HEK293 (cell line): ENCODE results near the gene CD79A.
A peak's percentile ranks its signal among the peaks of the same experiment; 100 is the strongest.

Experiments
- GLIS1 ChIP-seq: fragments of 450-650 bp; formaldehyde crosslinking; IDR thresholded peaks from 2 replicates; pipeline ENCODE4 v1.5.1; 2016; ENCODE audit warnings: missing biosample characterization, missing genetic modification characterization
- YY2 ChIP-seq: fragments of 450-650 bp; formaldehyde crosslinking; IDR thresholded peaks from 2 replicates; pipeline ENCODE4 v1.5.1; 2016; ENCODE audit warnings: missing biosample characterization, missing genetic modification characterization
- ZFHX2 ChIP-seq: fragments of 450-650 bp; formaldehyde crosslinking; conservative IDR thresholded peaks from 2 replicates; pipeline ENCODE4 v1.5.1; 2016; ENCODE audit warnings: missing biosample characterization, missing genetic modification characterization
- ZFP37 ChIP-seq: fragments of 450-650 bp; formaldehyde crosslinking; IDR thresholded peaks from 2 replicates; pipeline ENCODE4 v1.5.1; 2016; ENCODE audit warnings: missing biosample characterization, missing genetic modification characterization
- ZNF121 ChIP-seq: fragments of 450-650 bp; formaldehyde crosslinking; IDR thresholded peaks from 2 replicates; pipeline ENCODE4 v1.5.1; 2016; ENCODE audit warnings: missing biosample characterization, missing genetic modification characterization
- ZNF146 ChIP-seq: fragments of 450-650 bp; formaldehyde crosslinking; IDR thresholded peaks from 2 replicates; pipeline ENCODE4 v1.5.1; 2016; ENCODE audit warnings: missing biosample characterization, missing genetic modification characterization
- ZNF157 ChIP-seq: fragments of 450-650 bp; formaldehyde crosslinking; IDR thresholded peaks from 2 replicates; pipeline ENCODE4 v1.5.1; 2016; ENCODE audit warnings: missing biosample characterization, missing genetic modification characterization
- ZNF16 ChIP-seq: fragments of 450-650 bp; formaldehyde crosslinking; IDR thresholded peaks from 2 replicates; pipeline ENCODE4 v1.5.1; 2016; ENCODE audit warnings: low read depth, missing biosample characterization, missing genetic modification characterization
- ZNF2 ChIP-seq: fragments of 450-650 bp; formaldehyde crosslinking; IDR thresholded peaks from 2 replicates; pipeline ENCODE4 v1.5.1; 2016; ENCODE audit warnings: missing biosample characterization, missing genetic modification characterization
- ZNF214 ChIP-seq: fragments of 450-650 bp; formaldehyde crosslinking; IDR thresholded peaks from 2 replicates; pipeline ENCODE4 v1.5.1; 2017; ENCODE audit warnings: missing biosample characterization, mild to moderate bottlenecking, missing genetic modification characterization, borderline replicate concordance
- ZNF223 ChIP-seq: fragments of 450-650 bp; formaldehyde crosslinking; IDR thresholded peaks from 2 replicates; pipeline ENCODE4 v1.5.1; 2016; ENCODE audit warnings: missing biosample characterization, missing genetic modification characterization
- ZNF26 ChIP-seq: fragments of 450-650 bp; formaldehyde crosslinking; IDR thresholded peaks from 2 replicates; pipeline ENCODE4 v1.5.1; 2016; ENCODE audit warnings: missing biosample characterization, missing genetic modification characterization
- ZNF266 ChIP-seq: fragments of 450-650 bp; formaldehyde crosslinking; IDR thresholded peaks from 2 replicates; pipeline ENCODE4 v1.5.1; 2016; ENCODE audit warnings: missing biosample characterization, missing genetic modification characterization, low read depth
- ZNF311 ChIP-seq: fragments of 450-650 bp; formaldehyde crosslinking; IDR thresholded peaks from 2 replicates; pipeline ENCODE4 v1.5.1; 2017; ENCODE audit warnings: missing biosample characterization, missing genetic modification characterization, borderline replicate concordance
- ZNF335 ChIP-seq: fragments of 450-650 bp; formaldehyde crosslinking; conservative IDR thresholded peaks from 2 replicates; pipeline ENCODE4 v1.5.1; 2016; ENCODE audit warnings: missing biosample characterization, missing genetic modification characterization
- ZNF354C ChIP-seq: fragments of 450-650 bp; formaldehyde crosslinking; IDR thresholded peaks from 2 replicates; pipeline ENCODE4 v1.5.1; 2016; ENCODE audit warnings: missing biosample characterization, missing genetic modification characterization, low read depth, borderline replicate concordance
- ZNF37A ChIP-seq: fragments of 450-650 bp; IDR thresholded peaks from 2 replicates; pipeline ENCODE4 v1.5.1; 2018; ENCODE audit warnings: missing biosample characterization, missing genetic modification characterization
- ZNF501 ChIP-seq: fragments of 450-650 bp; formaldehyde crosslinking; IDR thresholded peaks from 2 replicates; pipeline ENCODE4 v1.5.1; 2016; ENCODE audit warnings: missing biosample characterization, missing genetic modification characterization
- ZNF544 ChIP-seq: fragments of 450-650 bp; formaldehyde crosslinking; IDR thresholded peaks from 2 replicates; pipeline ENCODE4 v1.5.0; 2017; ENCODE audit warnings: missing biosample characterization, missing genetic modification characterization
- ZNF571 ChIP-seq: fragments of 450-650 bp; formaldehyde crosslinking; IDR thresholded peaks from 2 replicates; pipeline ENCODE4 v1.5.0; 2017; ENCODE audit warnings: missing biosample characterization, missing genetic modification characterization
- ZNF626 ChIP-seq: fragments of 450-650 bp; sonication (Bioruptor Pico); formaldehyde crosslinking; IDR thresholded peaks from 2 replicates; pipeline ENCODE4 v1.5.1; 2018; ENCODE audit warnings: missing biosample characterization, missing genetic modification characterization, inconsistent platforms
- ZNF658 ChIP-seq: fragments of 450-650 bp; formaldehyde crosslinking; IDR thresholded peaks from 2 replicates; pipeline ENCODE4; 2016; ENCODE audit warnings: missing biosample characterization, missing genetic modification characterization
- ZNF692 ChIP-seq: fragments of 450-650 bp; formaldehyde crosslinking; IDR thresholded peaks from 2 replicates; pipeline ENCODE4 v1.5.1; 2016; ENCODE audit warnings: missing biosample characterization, missing genetic modification characterization
- ZSCAN16 ChIP-seq: fragments of 450-650 bp; formaldehyde crosslinking; IDR thresholded peaks from 2 replicates; pipeline ENCODE4 v1.5.1; 2016; ENCODE audit warnings: missing biosample characterization, missing genetic modification characterization
- ZSCAN23 ChIP-seq: fragments of 450-650 bp; formaldehyde crosslinking; IDR thresholded peaks from 2 replicates; pipeline ENCODE4 v1.5.1; 2016; ENCODE audit warnings: missing biosample characterization, missing genetic modification characterization
- ZXDB ChIP-seq: fragments of 450-650 bp; formaldehyde crosslinking; IDR thresholded peaks from 2 replicates; pipeline ENCODE4 v1.5.1; 2016; ENCODE audit warnings: missing biosample characterization, missing genetic modification characterization
- TF ChIP-seq, protein P1 (sequence below): fragments of 450-650 bp; formaldehyde crosslinking; optimal IDR thresholded peaks from 2 replicates; pipeline ENCODE3; 2016; ENCODE audit warnings: missing biosample characterization, mild to moderate bottlenecking, missing genetic modification characterization
- TF ChIP-seq, protein P2 (sequence below): fragments of 450-650 bp; formaldehyde crosslinking; conservative IDR thresholded peaks from 2 replicates; pipeline ENCODE4 v1.5.1; 2016; ENCODE audit warnings: low read depth, missing biosample characterization, missing genetic modification characterization
- TF ChIP-seq, protein P3 (sequence below): fragments of 450-650 bp; formaldehyde crosslinking; IDR thresholded peaks from 2 replicates; pipeline ENCODE4; 2016; ENCODE audit warnings: missing biosample characterization, missing genetic modification characterization
- TF ChIP-seq, protein P4 (sequence below): fragments of 450-650 bp; formaldehyde crosslinking; IDR thresholded peaks from 2 replicates; pipeline ENCODE4 v1.5.1; 2017; ENCODE audit warnings: missing biosample characterization, mild to moderate bottlenecking, missing genetic modification characterization, moderate library complexity

The CD79A gene

GRCh38 chr19:41860419-41861115 is 16.5 kb upstream of the CD79A start (continued):
- no peak for TF ChIP-seq ZNF335 (tag by site-specific recombination)
- peak; percentile 47; the same call in 1 of the 2 replicates for TF ChIP-seq ZNF501 (tag by site-specific recombination)
- no peak for TF ChIP-seq ZNF223
- TF ChIP-seq ZNF354C (tag by site-specific recombination): no peak
- no peak for TF ChIP-seq ZNF571
- no peak for TF ChIP-seq ZNF266 (tag by site-specific recombination)
- TF ChIP-seq, protein P1, sequence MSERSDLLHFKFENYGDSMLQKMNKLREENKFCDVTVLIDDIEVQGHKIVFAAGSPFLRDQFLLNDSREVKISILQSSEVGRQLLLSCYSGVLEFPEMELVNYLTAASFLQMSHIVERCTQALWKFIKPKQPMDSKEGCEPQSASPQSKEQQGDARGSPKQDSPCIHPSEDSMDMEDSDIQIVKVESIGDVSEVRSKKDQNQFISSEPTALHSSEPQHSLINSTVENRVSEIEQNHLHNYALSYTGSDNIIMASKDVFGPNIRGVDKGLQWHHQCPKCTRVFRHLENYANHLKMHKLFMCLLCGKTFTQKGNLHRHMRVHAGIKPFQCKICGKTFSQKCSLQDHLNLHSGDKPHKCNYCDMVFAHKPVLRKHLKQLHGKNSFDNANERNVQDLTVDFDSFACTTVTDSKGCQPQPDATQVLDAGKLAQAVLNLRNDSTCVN (tag by site-specific recombination): no peak
- TF ChIP-seq YY2 (tag by site-specific recombination): no peak; the same call in 1 of the 2 replicates
- TF ChIP-seq ZNF37A: no peak
- no peak for TF ChIP-seq ZNF16 (tag by site-specific recombination)
- TF ChIP-seq ZNF311: no peak
- peak; percentile 43 for TF ChIP-seq ZFHX2 (tag by site-specific recombination)
- TF ChIP-seq ZNF2 (tag by site-specific recombination): no peak
- no peak for TF ChIP-seq ZNF214
- no peak for TF ChIP-seq ZNF626 (tag by site-specific recombination)
- no peak for TF ChIP-seq ZNF692 (tag by site-specific recombination)
- no peak for TF ChIP-seq ZNF121 (tag by site-specific recombination)
- TF ChIP-seq, protein P2, sequence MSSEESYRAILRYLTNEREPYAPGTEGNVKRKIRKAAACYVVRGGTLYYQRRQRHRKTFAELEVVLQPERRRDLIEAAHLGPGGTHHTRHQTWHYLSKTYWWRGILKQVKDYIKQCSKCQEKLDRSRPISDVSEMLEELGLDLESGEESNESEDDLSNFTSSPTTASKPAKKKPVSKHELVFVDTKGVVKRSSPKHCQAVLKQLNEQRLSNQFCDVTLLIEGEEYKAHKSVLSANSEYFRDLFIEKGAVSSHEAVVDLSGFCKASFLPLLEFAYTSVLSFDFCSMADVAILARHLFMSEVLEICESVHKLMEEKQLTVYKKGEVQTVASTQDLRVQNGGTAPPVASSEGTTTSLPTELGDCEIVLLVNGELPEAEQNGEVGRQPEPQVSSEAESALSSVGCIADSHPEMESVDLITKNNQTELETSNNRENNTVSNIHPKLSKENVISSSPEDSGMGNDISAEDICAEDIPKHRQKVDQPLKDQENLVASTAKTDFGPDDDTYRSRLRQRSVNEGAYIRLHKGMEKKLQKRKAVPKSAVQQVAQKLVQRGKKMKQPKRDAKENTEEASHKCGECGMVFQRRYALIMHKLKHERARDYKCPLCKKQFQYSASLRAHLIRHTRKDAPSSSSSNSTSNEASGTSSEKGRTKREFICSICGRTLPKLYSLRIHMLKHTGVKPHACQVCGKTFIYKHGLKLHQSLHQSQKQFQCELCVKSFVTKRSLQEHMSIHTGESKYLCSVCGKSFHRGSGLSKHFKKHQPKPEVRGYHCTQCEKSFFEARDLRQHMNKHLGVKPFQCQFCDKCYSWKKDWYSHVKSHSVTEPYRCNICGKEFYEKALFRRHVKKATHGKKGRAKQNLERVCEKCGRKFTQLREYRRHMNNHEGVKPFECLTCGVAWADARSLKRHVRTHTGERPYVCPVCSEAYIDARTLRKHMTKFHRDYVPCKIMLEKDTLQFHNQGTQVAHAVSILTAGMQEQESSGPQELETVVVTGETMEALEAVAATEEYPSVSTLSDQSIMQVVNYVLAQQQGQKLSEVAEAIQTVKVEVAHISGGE (tag by site-specific recombination): no peak; the same call in 1 of the 2 replicates
- no peak for TF ChIP-seq ZNF157 (tag by site-specific recombination)
- TF ChIP-seq, protein P3, sequence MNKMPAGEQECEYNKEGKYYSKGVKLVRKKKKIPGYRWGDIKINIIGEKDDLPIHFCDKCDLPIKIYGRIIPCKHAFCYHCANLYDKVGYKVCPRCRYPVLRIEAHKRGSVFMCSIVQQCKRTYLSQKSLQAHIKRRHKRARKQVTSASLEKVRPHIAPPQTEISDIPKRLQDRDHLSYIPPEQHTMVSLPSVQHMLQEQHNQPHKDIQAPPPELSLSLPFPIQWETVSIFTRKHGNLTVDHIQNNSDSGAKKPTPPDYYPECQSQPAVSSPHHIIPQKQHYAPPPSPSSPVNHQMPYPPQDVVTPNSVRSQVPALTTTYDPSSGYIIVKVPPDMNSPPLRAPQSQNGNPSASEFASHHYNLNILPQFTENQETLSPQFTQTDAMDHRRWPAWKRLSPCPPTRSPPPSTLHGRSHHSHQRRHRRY: no peak
- TF ChIP-seq ZSCAN16 (tag by site-specific recombination): no peak
- TF ChIP-seq, protein P4, sequence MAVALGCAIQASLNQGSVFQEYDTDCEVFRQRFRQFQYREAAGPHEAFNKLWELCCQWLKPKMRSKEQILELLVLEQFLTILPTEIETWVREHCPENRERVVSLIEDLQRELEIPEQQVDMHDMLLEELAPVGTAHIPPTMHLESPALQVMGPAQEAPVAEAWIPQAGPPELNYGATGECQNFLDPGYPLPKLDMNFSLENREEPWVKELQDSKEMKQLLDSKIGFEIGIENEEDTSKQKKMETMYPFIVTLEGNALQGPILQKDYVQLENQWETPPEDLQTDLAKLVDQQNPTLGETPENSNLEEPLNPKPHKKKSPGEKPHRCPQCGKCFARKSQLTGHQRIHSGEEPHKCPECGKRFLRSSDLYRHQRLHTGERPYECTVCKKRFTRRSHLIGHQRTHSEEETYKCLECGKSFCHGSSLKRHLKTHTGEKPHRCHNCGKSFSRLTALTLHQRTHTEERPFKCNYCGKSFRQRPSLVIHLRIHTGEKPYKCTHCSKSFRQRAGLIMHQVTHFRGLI: no peak
- no peak for TF ChIP-seq GLIS1 (tag by site-specific recombination)
- TF ChIP-seq ZNF658: no peak
- TF ChIP-seq ZSCAN23 (tag by site-specific recombination): no peak
- TF ChIP-seq ZXDB (tag by site-specific recombination): peak; percentile 15
- TF ChIP-seq ZNF26: no peak
- 0 out of 2 replicates have a peak, but pooled peaks have one; percentile 6 for TF ChIP-seq ZNF146 (tag by site-specific recombination)
- peak; percentile 70; the same call in 1 of the 2 replicates for TF ChIP-seq ZFP37 (tag by site-specific recombination)
- no peak for TF ChIP-seq ZNF544 (tag by site-specific recombination)
